ENCODE measurements around the gene BRSK2.

BRSK2 gene

DNA sequence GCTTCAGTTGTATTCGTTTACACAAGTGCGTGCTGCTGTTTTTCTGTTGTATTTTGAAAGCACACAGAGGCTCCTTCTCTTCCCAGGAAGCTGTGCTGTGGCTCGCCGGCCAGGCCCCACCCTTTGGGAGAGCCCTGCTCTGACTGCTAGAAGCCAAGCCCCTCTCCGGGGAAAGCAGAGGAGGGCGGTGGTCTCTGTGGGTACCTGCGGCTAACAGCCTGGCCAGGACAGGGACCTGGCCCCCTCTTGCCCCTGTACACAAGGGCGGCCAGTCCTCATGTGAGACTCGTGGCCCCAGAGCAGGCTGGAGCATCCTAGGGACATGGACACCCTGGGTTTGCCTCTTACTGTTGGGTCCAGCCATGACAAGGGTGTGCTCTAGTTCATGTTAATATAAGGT, 82.0 kb downstream of the BRSK2 start:
- no peak for DNase-seq
- Histone ChIP-seq H3K4me3 (ENCODE audit: insufficient read depth, low read depth, low read length, poor library complexity, severe bottlenecking) (no peak overlapping the region), H3K27ac (ENCODE audit: insufficient read depth, low read length, poor library complexity, severe bottlenecking) (no peak overlapping the region), H3K36me3 (ENCODE audit: control insufficient read depth, insufficient read depth, low read length) (peaks cover 66% of the 10 kb centered on the region), H3K27me3 (replicated peaks; ENCODE audit: control insufficient read depth, insufficient read depth, low read length, poor library complexity, severe bottlenecking) (no peaks in the 10 kb centered on the region), H3K4me1 (ENCODE audit: control insufficient read depth, insufficient read depth, low read length, poor library complexity, severe bottlenecking) (no peaks in the 10 kb centered on the region), H3K9me3 (ENCODE audit: control insufficient read depth, low read length) (no peaks in the 10 kb centered on the region)

DNA sequence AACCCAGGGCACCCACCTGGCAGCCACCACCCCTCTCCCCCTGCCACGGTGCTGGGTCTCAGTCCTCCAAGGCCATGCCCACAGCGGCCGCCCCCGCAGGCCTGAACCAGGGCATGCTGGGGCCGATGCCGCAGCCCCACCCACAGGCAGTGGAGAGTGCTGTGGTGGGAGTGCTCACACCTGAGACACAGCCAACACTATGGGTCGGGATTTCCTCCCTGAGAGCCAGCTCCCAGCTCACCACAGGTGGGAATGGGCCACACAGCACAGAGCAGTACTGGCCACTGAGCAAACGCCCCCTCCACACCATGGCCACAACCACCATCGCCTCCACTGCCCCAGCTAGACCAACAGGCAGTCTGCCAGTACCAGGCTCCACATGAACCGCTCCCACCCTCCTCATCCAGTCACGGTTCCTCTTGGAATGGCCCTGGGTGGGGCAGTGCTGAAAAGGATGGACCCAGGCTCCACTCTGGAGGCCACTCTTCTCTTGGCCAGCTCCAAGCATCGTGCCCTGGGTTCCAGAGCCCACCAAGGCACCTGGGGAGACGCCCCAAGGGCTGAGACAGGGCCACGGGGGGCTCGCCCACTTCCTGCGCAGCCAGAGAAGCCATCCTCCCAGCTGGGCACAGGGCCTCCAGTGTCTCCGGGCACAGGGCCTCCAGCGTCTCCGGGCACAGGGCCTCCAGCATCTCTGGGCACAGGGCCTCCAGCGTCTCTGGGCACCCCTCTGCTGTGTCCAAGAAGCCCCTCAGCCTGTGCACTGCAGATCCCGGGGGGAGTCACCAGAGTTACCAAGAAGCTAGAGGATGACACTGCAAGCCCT, 82.7 kb downstream of the BRSK2 start:
- Histone ChIP-seq H3K4me3 (ENCODE audit: insufficient read depth, low read depth, low read length, poor library complexity, severe bottlenecking) (no peak overlapping the region), H3K9me3 (ENCODE audit: control insufficient read depth, low read length) (no peaks in the 10 kb centered on the region), H3K4me1 (ENCODE audit: control insufficient read depth, insufficient read depth, low read length, poor library complexity, severe bottlenecking) (no peaks in the 10 kb centered on the region), H3K27ac (ENCODE audit: insufficient read depth, low read length, poor library complexity, severe bottlenecking) (no peak overlapping the region), H3K27me3 (replicated peaks; ENCODE audit: control insufficient read depth, insufficient read depth, low read length, poor library complexity, severe bottlenecking) (no peaks in the 10 kb centered on the region), H3K36me3 (ENCODE audit: control insufficient read depth, insufficient read depth, low read length) (peaks cover 73% of the 10 kb centered on the region)
- DNase-seq: no peak

DNA sequence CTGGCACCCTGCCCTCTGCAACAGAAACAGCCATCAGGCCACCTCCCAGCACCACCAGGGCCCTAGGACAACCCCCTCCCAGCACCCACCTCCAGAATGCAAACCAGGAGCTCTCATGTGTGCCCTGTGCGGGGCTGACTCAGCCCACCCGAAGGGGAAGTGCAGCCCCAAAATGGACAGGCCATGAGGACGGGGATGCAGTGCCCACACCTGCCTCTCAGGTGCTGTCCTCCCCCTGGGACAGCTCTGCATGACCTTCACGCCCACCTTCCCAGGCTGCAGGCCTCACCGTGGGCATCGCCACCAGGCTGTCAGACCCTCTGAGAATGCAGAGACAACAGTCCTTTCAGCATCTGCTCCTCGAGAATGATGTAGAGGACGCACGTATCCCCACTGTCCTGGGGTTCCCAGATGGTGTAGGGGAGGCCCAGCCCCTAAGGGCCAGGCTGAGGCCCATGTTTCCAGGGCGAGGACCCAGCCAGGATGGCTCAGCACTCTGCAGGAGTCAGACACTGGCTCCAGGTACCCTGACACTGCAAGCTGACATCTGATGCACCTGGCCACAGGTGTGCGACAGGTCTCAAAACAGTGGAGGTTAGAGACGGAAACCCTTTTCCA, 83.4 kb downstream of the BRSK2 start:
- H3K4me3 ChIP-seq (ENCODE audit: insufficient read depth, low read depth, low read length, poor library complexity, severe bottlenecking): no peak overlapping the region
- no peaks in the 10 kb centered on the region for H3K4me1 ChIP-seq (ENCODE audit: control insufficient read depth, insufficient read depth, low read length, poor library complexity, severe bottlenecking)
- no peak overlapping the region for H3K27ac ChIP-seq (ENCODE audit: insufficient read depth, low read length, poor library complexity, severe bottlenecking)
- no peak for DNase-seq
- no peaks in the 10 kb centered on the region for H3K27me3 ChIP-seq (replicated peaks; ENCODE audit: control insufficient read depth, insufficient read depth, low read length, poor library complexity, severe bottlenecking)
- no peaks in the 10 kb centered on the region for H3K9me3 ChIP-seq (ENCODE audit: control insufficient read depth, low read length)
- peaks cover 80% of the 10 kb centered on the region for H3K36me3 ChIP-seq (ENCODE audit: control insufficient read depth, insufficient read depth, low read length)

DNA sequence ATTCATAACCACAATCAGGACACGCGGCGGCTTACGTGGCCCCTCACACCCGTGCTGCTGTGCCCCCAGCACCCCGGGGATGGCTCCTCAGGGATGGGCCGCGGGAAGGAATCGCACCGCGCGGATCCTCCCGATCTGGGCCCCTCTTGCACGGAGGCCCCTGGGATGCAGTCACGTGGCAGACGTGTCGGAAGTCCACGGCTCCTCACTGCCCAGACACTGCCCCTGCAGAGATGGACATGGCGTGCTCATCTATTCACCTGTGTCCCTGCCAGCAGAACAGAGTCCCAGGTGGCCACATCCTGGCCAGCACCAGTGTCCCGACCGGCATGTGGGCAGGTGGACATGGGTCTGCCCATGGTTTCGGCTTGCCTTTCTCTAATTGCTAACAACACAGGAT, 84.1 kb downstream of the BRSK2 start:
- Histone ChIP-seq H3K27me3 (replicated peaks; ENCODE audit: control insufficient read depth, insufficient read depth, low read length, poor library complexity, severe bottlenecking) (no peaks in the 10 kb centered on the region), H3K4me1 (ENCODE audit: control insufficient read depth, insufficient read depth, low read length, poor library complexity, severe bottlenecking) (no peaks in the 10 kb centered on the region), H3K36me3 (ENCODE audit: control insufficient read depth, insufficient read depth, low read length) (peaks cover 86% of the 10 kb centered on the region), H3K27ac (ENCODE audit: insufficient read depth, low read length, poor library complexity, severe bottlenecking) (no peak overlapping the region), H3K4me3 (ENCODE audit: insufficient read depth, low read depth, low read length, poor library complexity, severe bottlenecking) (no peak overlapping the region), H3K9me3 (ENCODE audit: control insufficient read depth, low read length) (no peaks in the 10 kb centered on the region)
- no peak for DNase-seq

DNA sequence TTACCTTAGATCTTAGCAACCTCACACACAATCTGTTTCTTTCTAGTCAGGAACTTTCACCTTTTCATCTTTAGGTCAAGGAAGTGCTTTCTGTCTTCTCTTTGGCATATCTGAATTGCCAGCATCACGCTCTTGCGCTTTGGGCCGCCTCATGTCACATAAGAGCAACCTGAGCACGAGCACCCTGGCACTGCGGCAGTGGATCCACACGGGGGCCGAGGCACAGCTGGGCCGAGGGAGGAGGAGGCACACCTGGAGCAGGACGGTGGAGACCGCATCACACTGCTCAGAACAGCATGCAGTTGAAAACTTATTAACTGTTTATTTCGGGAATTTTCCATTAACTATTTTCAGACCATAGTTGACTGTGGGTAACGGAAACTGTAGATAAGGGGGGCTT, 86.1 kb downstream of the BRSK2 start:
- Histone ChIP-seq H3K4me3 (ENCODE audit: insufficient read depth, low read depth, low read length, poor library complexity, severe bottlenecking) (no peak overlapping the region), H3K27ac (ENCODE audit: insufficient read depth, low read length, poor library complexity, severe bottlenecking) (no peak overlapping the region), H3K36me3 (ENCODE audit: control insufficient read depth, insufficient read depth, low read length) (peaks cover 86% of the 10 kb centered on the region), H3K9me3 (ENCODE audit: control insufficient read depth, low read length) (no peaks in the 10 kb centered on the region), H3K27me3 (replicated peaks; ENCODE audit: control insufficient read depth, insufficient read depth, low read length, poor library complexity, severe bottlenecking) (no peaks in the 10 kb centered on the region), H3K4me1 (ENCODE audit: control insufficient read depth, insufficient read depth, low read length, poor library complexity, severe bottlenecking) (no peaks in the 10 kb centered on the region)
- no peak for DNase-seq

DNA sequence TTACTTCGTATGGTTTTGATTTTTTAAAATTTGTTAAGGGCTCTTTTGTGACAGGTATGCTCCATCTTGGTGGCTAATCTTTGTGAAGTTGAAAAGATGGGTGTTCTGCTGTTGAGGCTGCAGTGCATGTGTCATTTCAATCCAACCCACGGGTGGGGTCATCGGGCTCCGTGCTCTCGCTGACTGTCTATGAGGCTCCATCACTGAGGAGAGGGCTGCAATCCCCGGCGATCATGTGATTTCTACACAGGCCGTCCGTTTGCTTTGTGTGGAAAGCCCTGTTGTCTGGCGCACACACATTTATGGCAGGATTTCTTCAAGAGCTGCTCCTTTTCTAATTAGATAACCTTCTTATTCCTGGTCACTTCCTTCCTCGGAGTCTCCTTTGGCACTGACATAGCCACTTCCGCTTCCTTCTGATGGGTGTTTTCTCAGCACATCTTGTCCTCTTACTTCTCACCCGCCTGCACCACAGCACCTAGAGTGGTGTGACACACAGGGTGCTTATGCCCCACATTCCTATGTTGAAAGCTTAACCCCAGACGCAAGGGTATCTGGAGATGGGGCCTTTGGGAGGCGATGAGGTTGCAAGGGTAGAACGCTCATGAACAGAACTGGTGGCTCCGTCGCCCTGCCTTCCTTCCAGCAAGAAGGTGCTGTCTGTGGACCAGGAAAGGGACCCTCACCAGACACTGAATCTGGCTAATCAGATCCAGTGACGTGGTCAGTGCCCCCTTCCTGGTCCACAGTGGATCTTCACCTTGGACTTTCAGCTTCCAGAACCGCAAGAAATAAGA, 87.4 kb downstream of the BRSK2 start:
- no peak overlapping the region for H3K27ac ChIP-seq (ENCODE audit: insufficient read depth, low read length, poor library complexity, severe bottlenecking)
- peaks cover 84% of the 10 kb centered on the region for H3K36me3 ChIP-seq (ENCODE audit: control insufficient read depth, insufficient read depth, low read length)
- H3K9me3 ChIP-seq (ENCODE audit: control insufficient read depth, low read length): no peaks in the 10 kb centered on the region
- DNase-seq: no peak
- no peak overlapping the region for H3K4me3 ChIP-seq (ENCODE audit: insufficient read depth, low read depth, low read length, poor library complexity, severe bottlenecking)
- H3K4me1 ChIP-seq (ENCODE audit: control insufficient read depth, insufficient read depth, low read length, poor library complexity, severe bottlenecking): no peaks in the 10 kb centered on the region
- no peaks in the 10 kb centered on the region for H3K27me3 ChIP-seq (replicated peaks; ENCODE audit: control insufficient read depth, insufficient read depth, low read length, poor library complexity, severe bottlenecking)

DNA sequence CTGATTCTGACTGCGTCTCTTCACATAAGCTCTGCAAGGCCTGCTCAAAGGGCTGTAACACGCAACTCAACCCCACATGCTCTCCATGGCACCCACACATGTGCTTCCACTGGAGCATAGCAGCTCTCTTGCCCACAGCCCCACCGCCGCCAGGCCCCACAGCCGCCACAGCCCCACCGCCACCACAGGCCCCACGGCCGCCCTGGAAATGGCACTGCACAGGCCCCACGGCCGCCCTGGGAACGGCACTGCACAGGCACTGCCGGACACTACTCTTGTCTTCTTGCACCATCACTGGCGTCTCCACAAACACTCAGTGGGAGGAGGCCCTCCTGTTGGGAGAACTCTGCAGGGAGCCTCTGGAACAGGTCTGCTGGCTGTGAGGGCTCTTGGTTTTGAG, 88.3 kb downstream of the BRSK2 start:
- no peak overlapping the region for H3K4me3 ChIP-seq (ENCODE audit: insufficient read depth, low read depth, low read length, poor library complexity, severe bottlenecking)
- H3K9me3 ChIP-seq (ENCODE audit: control insufficient read depth, low read length): no peaks in the 10 kb centered on the region
- no peaks in the 10 kb centered on the region for H3K27me3 ChIP-seq (replicated peaks; ENCODE audit: control insufficient read depth, insufficient read depth, low read length, poor library complexity, severe bottlenecking)
- no peaks in the 10 kb centered on the region for H3K4me1 ChIP-seq (ENCODE audit: control insufficient read depth, insufficient read depth, low read length, poor library complexity, severe bottlenecking)
- no peak overlapping the region for H3K27ac ChIP-seq (ENCODE audit: insufficient read depth, low read length, poor library complexity, severe bottlenecking)
- peaks cover 85% of the 10 kb centered on the region for H3K36me3 ChIP-seq (ENCODE audit: control insufficient read depth, insufficient read depth, low read length)
- DNase-seq: no peak

DNA sequence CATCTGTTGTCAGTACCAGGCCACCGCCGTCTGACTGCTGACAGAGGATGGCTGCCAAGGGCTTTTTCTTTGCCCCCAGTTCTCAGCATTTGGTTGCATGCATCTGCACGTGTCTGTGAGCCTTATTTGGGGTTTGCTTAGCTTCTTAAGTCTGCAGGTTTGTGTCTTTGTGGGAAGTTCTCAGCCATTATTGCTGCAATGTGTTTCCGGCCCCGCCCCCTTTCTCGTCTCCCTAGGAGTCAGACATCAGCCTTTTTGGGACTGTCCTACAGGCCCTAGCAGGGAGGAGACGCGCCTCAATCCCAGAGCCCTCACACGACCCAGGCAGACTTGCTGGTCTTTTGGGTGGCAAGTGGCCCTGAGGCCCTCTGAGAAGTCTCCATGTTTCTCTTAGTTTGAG, 88.8 kb downstream of the BRSK2 start:
- no peak for DNase-seq
- Histone ChIP-seq H3K36me3 (ENCODE audit: control insufficient read depth, insufficient read depth, low read length) (peaks cover 83% of the 10 kb centered on the region), H3K27ac (ENCODE audit: insufficient read depth, low read length, poor library complexity, severe bottlenecking) (no peak overlapping the region), H3K9me3 (ENCODE audit: control insufficient read depth, low read length) (no peaks in the 10 kb centered on the region), H3K27me3 (replicated peaks; ENCODE audit: control insufficient read depth, insufficient read depth, low read length, poor library complexity, severe bottlenecking) (no peaks in the 10 kb centered on the region), H3K4me3 (ENCODE audit: insufficient read depth, low read depth, low read length, poor library complexity, severe bottlenecking) (no peak overlapping the region), H3K4me1 (ENCODE audit: control insufficient read depth, insufficient read depth, low read length, poor library complexity, severe bottlenecking) (no peaks in the 10 kb centered on the region)

DNA sequence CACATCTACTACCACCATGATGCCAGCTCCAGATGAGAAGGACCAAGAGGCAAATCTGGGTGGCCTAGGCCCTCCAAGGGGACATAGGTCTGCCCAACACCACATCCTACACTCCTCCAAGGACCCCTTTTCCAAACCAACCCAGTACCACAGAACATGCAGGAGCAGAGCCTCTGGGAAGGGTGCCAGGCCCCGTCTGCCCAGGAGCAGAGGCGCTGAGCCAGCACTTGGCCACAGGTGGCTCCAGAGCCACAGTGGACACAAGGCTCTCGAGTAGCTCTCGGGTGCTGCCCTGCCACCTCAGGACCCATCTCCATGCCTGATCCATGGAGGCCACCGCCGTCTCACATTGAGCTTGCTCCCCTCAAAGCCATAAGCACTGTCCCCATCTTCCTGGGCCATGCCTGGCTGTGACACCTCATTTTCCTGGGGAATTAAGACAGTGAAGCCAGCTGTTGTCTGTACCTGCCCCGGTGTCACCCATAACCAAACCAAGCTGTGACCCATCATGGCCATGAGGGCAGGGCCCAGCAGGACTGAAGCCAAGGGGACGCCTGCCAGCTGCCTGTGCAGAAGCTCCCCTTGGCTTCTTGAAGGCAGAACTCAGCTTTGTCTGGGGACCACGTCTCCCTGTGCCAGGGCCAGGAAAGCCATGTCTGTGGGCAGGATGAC, 89.4 kb downstream of the BRSK2 start:
- Histone ChIP-seq H3K4me1 (ENCODE audit: control insufficient read depth, insufficient read depth, low read length, poor library complexity, severe bottlenecking) (no peaks in the 10 kb centered on the region), H3K9me3 (ENCODE audit: control insufficient read depth, low read length) (no peaks in the 10 kb centered on the region), H3K36me3 (ENCODE audit: control insufficient read depth, insufficient read depth, low read length) (peaks cover 78% of the 10 kb centered on the region), H3K27me3 (replicated peaks; ENCODE audit: control insufficient read depth, insufficient read depth, low read length, poor library complexity, severe bottlenecking) (no peaks in the 10 kb centered on the region), H3K27ac (ENCODE audit: insufficient read depth, low read length, poor library complexity, severe bottlenecking) (no peak overlapping the region), H3K4me3 (ENCODE audit: insufficient read depth, low read depth, low read length, poor library complexity, severe bottlenecking) (no peak overlapping the region)
- no peak for DNase-seq
